Measurements from ENCODE around the gene HLTF. TPM values are rescaled to one million over a fixed set of nuclear protein-coding genes. Genes with fewer than 3 reads are reported as not detected.

Gene HLTF
- total RNA-seq, 3 donors from 2014 or later: 9.7 to 25.4 (median 12.1) TPM

- H3K4me3 ChIP-seq: no peak overlapping the region
- ATAC-seq: no peak
- no peak for TF ChIP-seq CTCF (IDR thresholded peaks at IDR 0.05)
- H3K9me3 ChIP-seq: no peaks in the 10 kb centered on the region
- intact Hi-C loops (cut with DNase I, micrococcal nuclease): no loop called here
- no peak for DNase-seq
- no peaks in the 10 kb centered on the region for H3K4me1 ChIP-seq (ENCODE audit: low read depth)
- no peaks in the 10 kb centered on the region for H3K36me3 ChIP-seq (ENCODE audit: low read depth)
Measured at GRCh38 chr3:149020839-149021252, 65.5 kb downstream of the HLTF start.

GRCh38 chr3:149020196-149020838 is 66.0 kb downstream of the HLTF start:
- TF ChIP-seq CTCF (IDR thresholded peaks at IDR 0.05): no peak
- Histone ChIP-seq H3K9me3 (no peaks in the 10 kb centered on the region), H3K4me3 (no peak overlapping the region), H3K36me3 (ENCODE audit: low read depth) (no peaks in the 10 kb centered on the region), H3K4me1 (ENCODE audit: low read depth) (no peaks in the 10 kb centered on the region)
- intact Hi-C loops (cut with DNase I, micrococcal nuclease): no loop called here
- DNase-seq (no peak), ATAC-seq (no peak)

- DNase-seq: no peak
- Histone ChIP-seq H3K9me3 (no peaks in the 10 kb centered on the region), H3K4me3 (no peak overlapping the region), H3K4me1 (ENCODE audit: low read depth) (no peaks in the 10 kb centered on the region), H3K36me3 (ENCODE audit: low read depth) (no peaks in the 10 kb centered on the region)
- peak; percentile 20 for ATAC-seq
- intact Hi-C loops (cut with DNase I, micrococcal nuclease): no loop called here
- no peak for TF ChIP-seq CTCF (IDR thresholded peaks at IDR 0.05)
Measured at GRCh38 chr3:149019580-149019979, 66.8 kb downstream of the HLTF start.

GRCh38 chr3:149018247-149018646 is 68.1 kb downstream of the HLTF start:
- Histone ChIP-seq H3K4me1 (ENCODE audit: low read depth) (no peaks in the 10 kb centered on the region), H3K36me3 (ENCODE audit: low read depth) (no peaks in the 10 kb centered on the region), H3K9me3 (no peaks in the 10 kb centered on the region), H3K4me3 (no peak overlapping the region)
- DNase-seq (no peak), ATAC-seq (no peak)
- TF ChIP-seq CTCF (IDR thresholded peaks at IDR 0.05): no peak
- intact Hi-C loops (cut with DNase I, micrococcal nuclease): no loop called here

- intact Hi-C loops (cut with DNase I, micrococcal nuclease): no loop called here
- no peak for DNase-seq
- no peak for TF ChIP-seq CTCF (IDR thresholded peaks at IDR 0.05)
- H3K9me3 ChIP-seq: no peaks in the 10 kb centered on the region
- no peaks in the 10 kb centered on the region for H3K4me1 ChIP-seq (ENCODE audit: low read depth)
- no peaks in the 10 kb centered on the region for H3K36me3 ChIP-seq (ENCODE audit: low read depth)
- ATAC-seq: peak; percentile 22
- no peak overlapping the region for H3K4me3 ChIP-seq
Measured at GRCh38 chr3:149016669-149017541, 69.4 kb downstream of the HLTF start.
